ENCODE results near the gene HOXD3. TPM values are rescaled to one million over a fixed set of nuclear protein-coding genes. Genes with fewer than 3 reads are reported as not detected.

Gene HOXD3
- total RNA-seq, 2 donors from 2014 or later, result 1.2 to 3.9 TPM

DNA sequence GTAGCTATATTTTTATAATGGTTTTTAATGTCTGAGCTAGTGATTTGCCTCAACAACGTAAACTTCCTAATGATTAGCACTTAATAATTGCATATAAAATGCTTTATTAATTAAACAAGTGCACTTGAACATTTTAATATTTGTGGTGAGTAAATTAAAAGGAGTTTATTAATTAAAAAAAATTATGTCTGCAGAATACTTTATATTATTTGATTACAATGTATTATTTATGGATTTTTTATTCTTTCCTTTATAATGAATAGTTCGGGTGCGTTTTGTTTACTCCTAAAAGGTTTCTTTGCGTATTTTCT lies 25.3 kb upstream of the HOXD3 start:
- H3K27ac ChIP-seq, result no peak overlapping the region
- H3K36me3 ChIP-seq, result no peaks in the 10 kb centered on the region
- H3K4me3 ChIP-seq, result peak overlapping the region; percentile 85
- ATAC-seq (ENCODE audit: insufficient number of reproducible peaks, low FRiP score, low read depth), result no peak
- peaks cover 12 to 46% of the 10 kb centered on the region in 2 donors for H3K4me1 ChIP-seq (ENCODE audit: control insufficient read depth in 1 of 2, low read depth in 2 of 2)
- TF ChIP-seq, protein P1, sequence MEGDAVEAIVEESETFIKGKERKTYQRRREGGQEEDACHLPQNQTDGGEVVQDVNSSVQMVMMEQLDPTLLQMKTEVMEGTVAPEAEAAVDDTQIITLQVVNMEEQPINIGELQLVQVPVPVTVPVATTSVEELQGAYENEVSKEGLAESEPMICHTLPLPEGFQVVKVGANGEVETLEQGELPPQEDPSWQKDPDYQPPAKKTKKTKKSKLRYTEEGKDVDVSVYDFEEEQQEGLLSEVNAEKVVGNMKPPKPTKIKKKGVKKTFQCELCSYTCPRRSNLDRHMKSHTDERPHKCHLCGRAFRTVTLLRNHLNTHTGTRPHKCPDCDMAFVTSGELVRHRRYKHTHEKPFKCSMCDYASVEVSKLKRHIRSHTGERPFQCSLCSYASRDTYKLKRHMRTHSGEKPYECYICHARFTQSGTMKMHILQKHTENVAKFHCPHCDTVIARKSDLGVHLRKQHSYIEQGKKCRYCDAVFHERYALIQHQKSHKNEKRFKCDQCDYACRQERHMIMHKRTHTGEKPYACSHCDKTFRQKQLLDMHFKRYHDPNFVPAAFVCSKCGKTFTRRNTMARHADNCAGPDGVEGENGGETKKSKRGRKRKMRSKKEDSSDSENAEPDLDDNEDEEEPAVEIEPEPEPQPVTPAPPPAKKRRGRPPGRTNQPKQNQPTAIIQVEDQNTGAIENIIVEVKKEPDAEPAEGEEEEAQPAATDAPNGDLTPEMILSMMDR (IDR thresholded peaks at IDR 0.05), result no peak
- no peaks in the 10 kb centered on the region for H3K9me3 ChIP-seq
- H3K27me3 ChIP-seq (replicated peaks; ENCODE audit: insufficient read depth), result no peaks in the 10 kb centered on the region
- DNase-seq (ENCODE audit: low spot score), result no peak

DNA sequence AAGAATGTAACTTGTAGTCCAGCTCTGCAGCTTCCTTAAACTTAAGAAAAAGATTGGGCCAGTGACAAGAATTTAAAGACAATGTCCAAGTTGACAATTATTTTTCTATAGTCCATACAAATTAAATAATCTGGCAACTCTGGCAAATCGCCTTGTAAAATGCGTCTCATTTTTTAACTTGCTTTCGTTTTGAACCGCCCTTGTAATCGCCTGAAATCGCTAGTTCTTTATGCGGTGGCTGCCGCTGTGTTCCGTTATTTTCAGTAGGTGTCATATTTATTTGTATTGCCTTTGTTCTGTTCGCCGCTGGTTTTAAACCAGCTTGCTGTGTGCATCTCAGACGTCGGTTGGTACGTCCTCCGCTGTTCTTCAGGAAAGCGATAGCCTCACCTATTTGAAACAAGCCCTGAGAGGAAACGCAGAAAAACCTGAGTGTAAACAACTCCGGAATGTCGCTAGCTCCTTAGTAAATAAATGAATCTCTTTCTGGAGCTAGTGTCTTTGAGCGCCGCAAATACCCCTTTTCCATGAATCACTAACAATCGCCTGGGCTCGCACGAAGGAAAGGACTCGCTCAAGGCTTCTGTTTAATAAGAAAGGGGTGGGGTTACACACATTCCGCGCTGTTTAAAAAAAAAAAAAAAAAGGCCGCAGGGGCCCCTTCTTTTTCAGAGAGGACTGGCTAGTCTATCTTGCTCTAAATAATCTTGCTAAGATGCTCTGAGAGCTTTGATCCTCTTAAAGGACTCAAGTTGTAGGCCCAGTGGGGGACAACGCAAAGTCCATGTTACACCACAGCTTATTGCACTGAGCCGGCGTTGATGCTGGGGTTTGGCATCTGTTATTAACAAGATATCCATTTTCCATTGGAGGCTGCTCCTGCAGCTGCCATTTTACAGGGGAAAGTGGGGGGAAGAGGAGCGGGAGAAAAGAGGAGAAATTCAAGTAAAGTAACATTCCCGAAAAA lies 24.6 kb upstream of the HOXD3 start:
- H3K27me3 ChIP-seq (replicated peaks; ENCODE audit: insufficient read depth), result no peaks in the 10 kb centered on the region

DNA sequence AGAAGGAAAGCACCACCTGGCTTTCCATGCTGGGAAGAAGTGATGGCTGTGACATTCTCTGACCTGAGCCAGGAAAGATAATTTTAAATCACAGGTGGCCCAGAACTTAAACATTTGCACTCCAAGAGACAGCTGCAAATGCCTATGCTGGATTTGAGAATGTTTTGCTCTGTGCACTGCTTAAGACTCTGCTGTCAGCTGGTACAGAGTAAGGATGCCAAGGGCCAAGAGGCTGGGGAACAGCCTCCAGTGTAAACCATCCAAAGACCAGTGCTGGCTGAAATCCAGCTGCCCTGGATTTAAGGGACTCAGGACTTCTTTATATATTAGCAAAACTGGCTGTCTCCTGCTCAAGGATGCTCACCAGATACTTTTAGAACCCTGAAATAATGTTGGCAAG lies 23.7 kb upstream of the HOXD3 start:
- TF ChIP-seq, protein P1 (IDR thresholded peaks at IDR 0.05), result no peak
- Histone ChIP-seq H3K9me3 (no peaks in the 10 kb centered on the region), H3K27me3 (replicated peaks; ENCODE audit: insufficient read depth) (no peaks in the 10 kb centered on the region), H3K4me3 (no peak overlapping the region), H3K4me1 (ENCODE audit: control insufficient read depth in 1 of 2, low read depth in 2 of 2) (peaks cover 12 to 44% of the 10 kb centered on the region in 2 donors), H3K36me3 (no peaks in the 10 kb centered on the region), H3K27ac (no peak overlapping the region)
- no peak for ATAC-seq (ENCODE audit: insufficient number of reproducible peaks, low FRiP score, low read depth)
- no peak for DNase-seq (ENCODE audit: low spot score)

More for the DNA sequence above, 24.6 kb upstream of the HOXD3 start:
- Histone ChIP-seq H3K27ac (no peak overlapping the region), H3K4me3 (peak overlapping the region; percentile 28), H3K9me3 (no peaks in the 10 kb centered on the region), H3K36me3 (no peaks in the 10 kb centered on the region), H3K4me1 (ENCODE audit: control insufficient read depth in 1 of 2, low read depth in 2 of 2) (peaks cover 12 to 45% of the 10 kb centered on the region in 2 donors)
- TF ChIP-seq, protein P1 (IDR thresholded peaks at IDR 0.05), result no peak
- ATAC-seq (ENCODE audit: insufficient number of reproducible peaks, low FRiP score, low read depth) (no peak), DNase-seq (ENCODE audit: low spot score) (no peak)

DNA sequence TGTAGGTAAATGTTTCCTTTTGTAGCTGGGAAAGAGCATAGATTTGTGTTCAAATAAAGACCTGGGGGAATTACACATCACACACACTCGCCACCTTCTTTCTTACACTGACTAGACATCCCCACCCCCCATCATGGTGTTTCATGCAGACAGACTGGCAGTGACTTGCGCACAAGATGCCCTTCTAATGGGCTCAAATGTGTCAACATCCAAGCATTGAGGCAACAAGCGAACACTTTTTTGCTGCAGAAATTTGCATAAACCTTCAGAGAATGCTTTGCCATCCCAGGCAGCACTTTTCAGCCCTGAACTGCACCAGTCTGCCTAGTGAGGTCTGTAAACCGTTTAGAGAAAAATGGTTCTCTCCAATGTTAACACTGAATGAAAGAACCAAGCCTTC lies 23.1 kb upstream of the HOXD3 start:
- Histone ChIP-seq H3K4me1 (ENCODE audit: control insufficient read depth in 1 of 2, low read depth in 2 of 2) (peaks cover 12 to 37% of the 10 kb centered on the region in 2 donors), H3K27ac (no peak overlapping the region), H3K36me3 (no peaks in the 10 kb centered on the region), H3K4me3 (no peak overlapping the region), H3K27me3 (replicated peaks; ENCODE audit: insufficient read depth) (no peaks in the 10 kb centered on the region), H3K9me3 (no peaks in the 10 kb centered on the region)
- DNase-seq (ENCODE audit: low spot score) (no peak), ATAC-seq (ENCODE audit: insufficient number of reproducible peaks, low FRiP score, low read depth) (no peak)
- TF ChIP-seq, protein P1 (IDR thresholded peaks at IDR 0.05), result no peak

DNA sequence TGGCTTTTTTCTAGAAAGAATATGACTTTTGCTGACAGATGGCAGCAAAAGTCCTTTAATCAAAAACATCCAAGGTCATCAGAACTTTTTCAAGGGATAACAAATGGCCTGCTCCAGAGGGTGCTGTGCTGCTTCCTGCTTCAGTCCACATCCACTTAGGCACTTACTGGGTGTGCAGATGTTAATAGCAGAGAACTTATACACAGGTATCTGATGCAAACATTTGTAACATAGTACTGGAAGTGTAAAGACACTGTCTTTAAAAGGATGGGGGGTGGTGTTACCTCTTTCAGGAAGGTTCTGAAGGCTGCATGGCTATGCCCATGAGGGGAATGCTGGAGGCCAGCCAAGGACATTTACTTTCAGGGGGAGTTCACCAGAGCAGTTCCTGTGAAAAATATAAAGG lies 22.1 kb upstream of the HOXD3 start:
- Histone ChIP-seq H3K27me3 (replicated peaks; ENCODE audit: insufficient read depth) (no peaks in the 10 kb centered on the region), H3K9me3 (no peaks in the 10 kb centered on the region), H3K4me3 (no peak overlapping the region), H3K36me3 (no peaks in the 10 kb centered on the region), H3K27ac (peak overlapping the region in 1 of 2 donors; percentile 88), H3K4me1 (ENCODE audit: control insufficient read depth in 1 of 2, low read depth in 2 of 2) (peaks cover 13 to 34% of the 10 kb centered on the region in 2 donors)
- TF ChIP-seq, protein P1 (IDR thresholded peaks at IDR 0.05), result no peak
- ATAC-seq (ENCODE audit: insufficient number of reproducible peaks, low FRiP score, low read depth) (no peak), DNase-seq (ENCODE audit: low spot score) (no peak)
